ENCODE measurements around the gene RUNX2. TPM values are rescaled to one million over a fixed set of nuclear protein-coding genes. Genes with fewer than 3 reads are reported as not detected.

The RUNX2 gene
- total and polyA plus RNA-seq, 2 of the 8 experiments (the other 6 are each of a cell fraction or from before 2014, with no cell fraction given): 0.26 to 1.2 TPM

- no peak overlapping the region for H3K4ac ChIP-seq (replicated peaks; ENCODE audit: insufficient read length, low read depth, low read length)
- H3K23me2 ChIP-seq (ENCODE audit: low read depth, low read length): no peaks in the 10 kb centered on the region; the same call in 1 of the 2 replicates
- H2BK120ac ChIP-seq (replicated peaks; ENCODE audit: low read depth, low read length): no peak overlapping the region
- H2BK12ac ChIP-seq (ENCODE audit: low read depth, low read length): no peak overlapping the region
- POLR2A ChIA-PET (ENCODE audit: partially characterized antibody): no interaction called here
- no peak overlapping the region for H4K8ac ChIP-seq (ENCODE audit: extremely low read depth, insufficient read depth, low read length)
- H3K36me3 ChIP-seq (ENCODE audit: control insufficient read depth in 2 of 4, insufficient read depth in 4 of 4, low read length in 3 of 4): no peaks in the 10 kb centered on the region
- H2BK20ac ChIP-seq (ENCODE audit: low read length): no peak overlapping the region
- WGBS, 2 experiments (ENCODE audit: extremely low coverage in 1 of 2, insufficient coverage in 1 of 2, insufficient read length in 1 of 2, insufficient replicate concordance in 2 of 2, low coverage in 1 of 2, low lambda C conversion rate in 2 of 2, missing lambda C conversion rate in 1 of 2): 97% methylated on average over 2 of the region's 2 CpGs; no CpG with 5 or more reads in 1 of the 2 experiments
- no peaks in the 10 kb centered on the region for H3K79me2 ChIP-seq (ENCODE audit: control insufficient read depth in 1 of 2, insufficient read depth in 2 of 2, low read length in 2 of 2)
- no peaks in the 10 kb centered on the region for H4K20me1 ChIP-seq (replicated peaks in 1 of 2; ENCODE audit: control insufficient read depth in 1 of 2, insufficient read depth in 2 of 2, low read length in 2 of 2)
- CTCF ChIA-PET (ENCODE audit: partially characterized antibody): interaction anchor here (0.6 kb wide), 2 partner anchors 119 to 633 kb away, joined by 3 to 5 read pairs; no protein-coding TSS in a partner anchor
- H2AFZ ChIP-seq (ENCODE audit: low read length): no peak overlapping the region
- no peaks in the 10 kb centered on the region; a peak in 1 of 7 replicates for H3K27me3 ChIP-seq (replicated peaks in 1 of 4; ENCODE audit: control insufficient read depth in 3 of 4, extremely low read depth in 1 of 4, insufficient read depth in 3 of 4, low read length in 3 of 4)
- H3K23ac ChIP-seq (ENCODE audit: insufficient read length): no peak overlapping the region
- no peak for FAIRE-seq
- H4K5ac ChIP-seq (ENCODE audit: insufficient read length, low read depth, low read length): no peak overlapping the region
- DNase-seq (ENCODE audit: low read depth in 1 of 2, low spot score in 2 of 2): no peak
- H3K79me1 ChIP-seq (ENCODE audit: low read depth, low read length): no peaks in the 10 kb centered on the region
- no peak overlapping the region for H3K27ac ChIP-seq (ENCODE audit: low read depth, low read length)
- H2AK5ac ChIP-seq (ENCODE audit: low read depth, low read length): no peak overlapping the region
- H4K91ac ChIP-seq (replicated peaks; ENCODE audit: insufficient read length, low read length): no peak overlapping the region
- no peak overlapping the region for H2BK15ac ChIP-seq (ENCODE audit: low read length)
- H3K9me3 ChIP-seq (ENCODE audit: insufficient read depth in 2 of 2, low read depth in 1 of 2, low read length in 1 of 2): no peaks in the 10 kb centered on the region
- no peak overlapping the region for H3K4me3 ChIP-seq (ENCODE audit: extremely low read depth in 1 of 4, insufficient read depth in 2 of 4, low read depth in 3 of 4, low read length in 4 of 4)
- no peak overlapping the region for H3K9ac ChIP-seq (replicated peaks in 1 of 4; ENCODE audit: extremely low read depth in 1 of 4, low read depth in 3 of 4, low read length in 3 of 4)
- 0 out of 7 replicates have a peak, but pooled peaks cover 0 to 1% (median 0%) of the 10 kb centered on the region in 4 experiments for H3K4me1 ChIP-seq (replicated peaks in 1 of 4; ENCODE audit: control insufficient read depth in 3 of 4, insufficient read depth in 4 of 4, low read length in 3 of 4)
- no peak overlapping the region for H3K56ac ChIP-seq (replicated peaks; ENCODE audit: insufficient read length, low read depth, low read length)
- H3K14ac ChIP-seq (ENCODE audit: insufficient read length): no peak overlapping the region
- H2BK5ac ChIP-seq (ENCODE audit: low read depth, low read length): no peak overlapping the region
- no peak overlapping the region for H3K4me2 ChIP-seq (ENCODE audit: insufficient read depth in 1 of 2, low read depth in 2 of 2, low read length in 2 of 2)
- no peak overlapping the region for H3K18ac ChIP-seq (ENCODE audit: extremely low read depth, low read length)
- no peak for TF ChIP-seq EP300 (IDR thresholded peaks at IDR 0.05; ENCODE audit: borderline replicate concordance in 1 of 2, low read depth in 2 of 2, low read length in 2 of 2)
- no peak for TF ChIP-seq MAX (IDR thresholded peaks at IDR 0.05)
- no peak for TF ChIP-seq YY1 (IDR thresholded peaks at IDR 0.05; ENCODE audit: low read depth, low read length)
- no peak for TF ChIP-seq JUND (IDR thresholded peaks at IDR 0.05; ENCODE audit: low read length)
- no peak for TF ChIP-seq RXRA (IDR thresholded peaks at IDR 0.05; ENCODE audit: insufficient read depth, low read depth, low read length)
- TF ChIP-seq KDM4A (IDR thresholded peaks at IDR 0.05; ENCODE audit: low read depth, low read length, severe bottlenecking): no peak
- TF ChIP-seq SIN3A (conservative IDR thresholded peaks at IDR 0.05 in 1 of 2, IDR thresholded peaks at IDR 0.05 in 1 of 2; ENCODE audit: low read depth in 1 of 2, low read length in 2 of 2): no peak
- TF ChIP-seq KDM1A (IDR thresholded peaks at IDR 0.05; ENCODE audit: borderline replicate concordance, low read length): no peak
- TF ChIP-seq CHD1 (IDR thresholded peaks at IDR 0.05; ENCODE audit: low read depth, low read length): no peak
- TF ChIP-seq CREB1 (IDR thresholded peaks at IDR 0.05): no peak
- no peak for TF ChIP-seq USF2 (IDR thresholded peaks at IDR 0.05; ENCODE audit: low read length)
- TF ChIP-seq CEBPB (IDR thresholded peaks at IDR 0.05; ENCODE audit: low read depth, low read length): no peak
- no peak for TF ChIP-seq EGR1 (IDR thresholded peaks at IDR 0.05; ENCODE audit: borderline replicate concordance, low read depth, low read length)
These were observed 282.7 kb downstream of the RUNX2 start for GRCh38 chr6:45610832-45611231.

All from H1 (cell line).